ENCODE results near the gene TNFAIP2.
"Not testable (repeated sequence)": the region's sequence is repeated elsewhere in the genome, so short reads cannot be mapped to it uniquely, and the experiment has no call there.

TNFAIP2 gene

DNA sequence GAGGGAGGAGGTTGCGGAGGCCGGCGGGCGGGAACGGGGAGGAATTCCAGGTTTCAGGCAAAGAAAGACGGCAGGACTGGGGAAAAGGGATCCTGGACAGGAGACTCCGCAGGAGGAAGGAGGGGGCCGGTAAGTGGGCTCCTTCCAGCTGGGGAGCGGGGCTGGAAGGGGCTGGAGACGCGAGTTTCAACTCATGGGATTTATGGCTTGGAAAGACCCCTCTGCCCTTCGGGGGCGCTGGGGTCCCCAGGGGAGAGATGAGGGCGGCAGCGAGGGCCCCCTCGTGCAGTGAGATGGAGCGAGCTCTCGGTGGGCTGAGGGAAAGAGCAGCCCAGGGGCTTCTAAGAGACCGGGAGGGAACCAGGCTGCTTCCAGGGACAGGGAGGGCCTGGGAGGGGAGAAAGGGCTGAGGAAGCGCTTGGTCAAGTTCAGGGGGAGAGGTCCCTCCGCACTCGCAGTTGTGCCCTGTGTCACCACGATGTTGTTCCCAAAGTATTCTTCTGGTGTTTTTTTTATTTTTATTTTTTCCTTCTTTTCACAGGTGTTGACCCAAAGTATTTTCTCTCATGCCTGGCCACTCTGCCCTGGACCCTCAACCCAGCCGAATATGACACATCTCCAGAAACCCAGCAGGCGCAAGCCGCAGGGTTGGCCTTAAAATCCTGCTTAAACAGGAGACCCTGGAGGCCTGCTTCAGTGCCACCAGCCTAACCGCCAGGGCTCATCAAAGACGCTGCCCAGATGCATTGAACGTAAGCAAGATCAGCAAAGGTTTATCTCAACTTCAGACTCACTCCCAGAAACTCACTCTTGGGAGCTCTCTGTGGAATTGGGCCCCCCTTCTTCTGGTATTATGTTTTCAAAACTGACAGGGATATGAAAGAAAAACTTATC lies 16.1 kb downstream of the TNFAIP2 start:
- no peak for DNase-seq
- no peak overlapping the region for H3K27ac Mint-ChIP-seq
- H3K9me3 Mint-ChIP-seq = no peaks in the 10 kb centered on the region
- H3K27me3 Mint-ChIP-seq = peaks cover 46% of the 10 kb centered on the region
- H3K36me3 Mint-ChIP-seq (ENCODE audit: low read depth) = no peaks in the 10 kb centered on the region
- no peak overlapping the region for H3K4me3 Mint-ChIP-seq
- peaks cover 6% of the 10 kb centered on the region for H3K4me1 Mint-ChIP-seq (ENCODE audit: low read depth)

DNA sequence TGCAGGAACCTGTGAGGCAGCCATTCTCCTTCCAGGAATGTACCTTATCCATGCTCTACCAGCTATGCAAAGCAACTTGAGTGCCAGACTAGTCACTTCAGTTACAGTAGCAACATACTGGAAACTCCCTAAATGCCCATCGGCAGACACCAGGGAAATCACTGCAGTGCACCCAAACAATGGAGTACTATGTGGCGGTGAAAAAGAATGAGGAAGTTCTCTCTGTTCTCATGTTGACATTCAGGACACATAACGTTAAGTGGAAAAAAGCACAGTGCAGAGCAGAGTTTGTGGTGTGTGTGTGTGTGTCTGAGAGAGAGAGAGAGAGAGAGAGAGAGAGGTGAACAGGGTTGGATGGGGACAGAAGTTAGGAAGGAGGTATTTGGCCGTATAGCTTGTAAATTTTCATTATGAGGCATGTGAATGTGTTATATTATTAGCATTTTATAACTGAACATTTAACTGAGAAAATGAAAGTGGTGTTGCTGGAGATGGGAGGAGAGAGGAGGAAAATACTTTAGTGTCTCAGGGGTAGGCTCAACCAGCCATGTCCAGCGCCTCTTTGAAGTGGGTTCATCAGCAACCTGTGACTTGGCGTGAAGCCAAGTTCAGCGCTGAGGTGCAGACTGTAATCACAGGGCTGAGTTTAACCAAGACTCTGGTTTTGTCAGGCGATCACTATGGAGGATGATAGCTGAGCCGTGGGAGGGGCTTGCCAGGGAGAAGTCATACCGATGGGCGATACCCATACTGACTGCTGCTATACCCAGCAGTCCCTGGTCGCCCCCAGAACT lies 17.3 kb downstream of the TNFAIP2 start:
- no peak for DNase-seq
- Mint-ChIP-seq H3K4me1 (ENCODE audit: low read depth) (peaks cover 6% of the 10 kb centered on the region), H3K36me3 (ENCODE audit: low read depth) (no peaks in the 10 kb centered on the region), H3K27me3 (peaks cover 51% of the 10 kb centered on the region), H3K27ac (no peak overlapping the region), H3K9me3 (no peaks in the 10 kb centered on the region), H3K4me3 (no peak overlapping the region)

DNA sequence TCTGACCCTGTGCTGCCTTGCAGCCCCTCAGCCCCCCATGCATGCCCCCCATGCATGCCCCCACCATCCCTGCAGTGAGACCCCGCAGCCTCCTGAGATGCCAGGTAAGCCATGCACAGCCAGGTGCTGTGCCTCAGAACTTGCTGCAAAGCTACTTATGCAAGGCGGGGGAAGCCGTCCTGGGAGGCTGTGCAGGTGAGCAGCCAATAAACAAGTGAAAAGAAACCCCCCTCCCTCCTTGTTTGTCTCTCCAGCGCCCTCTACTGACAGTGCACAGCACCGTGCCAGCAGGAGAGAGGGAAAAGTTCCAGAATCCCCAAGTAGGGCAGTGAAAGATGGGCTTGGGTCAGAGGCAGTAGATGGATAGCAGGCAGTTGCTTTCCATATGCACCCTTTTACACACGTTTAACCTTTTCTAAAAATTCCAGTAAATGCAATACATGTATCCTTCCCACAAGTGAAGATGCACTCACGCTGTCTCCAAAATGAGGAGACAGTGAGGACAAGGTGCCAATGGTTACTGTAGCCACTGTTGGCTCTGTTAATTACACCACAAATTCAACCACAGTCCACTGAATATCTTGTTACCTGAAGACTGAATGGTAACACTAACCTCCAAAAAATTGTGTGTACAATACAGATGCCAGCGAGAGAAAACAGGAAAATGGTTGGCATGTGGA lies 18.0 kb downstream of the TNFAIP2 start:
- Mint-ChIP-seq H3K4me1 (ENCODE audit: low read depth) (peaks cover 6% of the 10 kb centered on the region), H3K36me3 (ENCODE audit: low read depth) (no peaks in the 10 kb centered on the region), H3K4me3 (no peak overlapping the region), H3K27ac (no peak overlapping the region), H3K27me3 (peaks cover 56% of the 10 kb centered on the region), H3K9me3 (no peaks in the 10 kb centered on the region)
- DNase-seq = no peak

DNA sequence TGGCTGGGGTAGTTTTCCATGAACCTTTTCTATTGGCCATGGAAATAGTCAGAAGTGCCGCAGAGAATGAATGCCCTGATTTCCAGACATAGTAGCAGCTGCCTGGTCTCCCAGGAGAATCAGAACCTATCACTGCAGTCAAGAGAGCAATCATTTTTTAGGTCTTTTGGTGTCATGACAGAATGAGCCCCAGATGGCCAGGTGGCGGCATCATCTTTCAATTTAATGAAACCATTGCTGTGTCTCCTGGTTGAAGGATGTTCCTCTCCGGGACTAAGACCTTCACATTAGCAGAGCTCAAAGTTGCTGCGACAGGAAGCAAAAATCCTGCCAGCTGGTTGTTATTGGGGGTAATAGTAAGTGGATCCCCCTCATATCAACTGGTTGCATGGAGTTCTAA lies 18.8 kb downstream of the TNFAIP2 start:
- H3K9me3 Mint-ChIP-seq = no peaks in the 10 kb centered on the region
- H3K27me3 Mint-ChIP-seq = peaks cover 62% of the 10 kb centered on the region
- peaks cover 6% of the 10 kb centered on the region for H3K4me1 Mint-ChIP-seq (ENCODE audit: low read depth)
- no peak overlapping the region for H3K4me3 Mint-ChIP-seq
- no peak for DNase-seq
- no peaks in the 10 kb centered on the region for H3K36me3 Mint-ChIP-seq (ENCODE audit: low read depth)
- no peak overlapping the region for H3K27ac Mint-ChIP-seq

DNA sequence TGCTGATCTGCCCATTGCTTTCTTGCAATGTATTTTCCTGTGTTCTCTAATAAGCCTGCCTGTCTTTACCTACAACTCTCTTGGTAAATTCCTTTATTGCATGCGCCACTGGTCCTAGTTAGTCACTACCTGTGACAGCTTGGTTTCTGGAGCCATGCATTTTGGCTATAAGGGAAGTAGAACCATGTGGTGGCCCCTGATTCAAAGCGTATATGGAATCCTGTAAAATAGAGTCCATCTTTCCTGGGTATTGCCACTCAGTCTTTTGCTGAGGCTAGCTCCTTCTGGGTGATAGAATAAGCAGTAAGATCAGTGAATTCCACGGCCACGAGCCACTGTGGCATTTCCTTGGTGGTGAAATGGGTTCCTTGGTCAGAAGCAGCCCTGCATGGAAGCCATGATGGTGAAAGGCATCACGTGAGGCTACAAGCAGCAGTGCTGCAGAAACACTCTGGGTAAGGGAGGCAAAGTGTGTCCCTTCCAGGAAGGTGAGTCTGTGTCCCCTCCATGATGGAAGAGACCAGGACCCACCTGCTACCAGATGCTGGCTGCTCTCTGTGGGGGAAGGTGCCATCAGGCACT lies 19.6 kb downstream of the TNFAIP2 start:
- Mint-ChIP-seq H3K27ac (no peak overlapping the region), H3K4me1 (ENCODE audit: low read depth) (peaks cover 6% of the 10 kb centered on the region), H3K36me3 (ENCODE audit: low read depth) (no peaks in the 10 kb centered on the region), H3K27me3 (peaks cover 64% of the 10 kb centered on the region), H3K9me3 (no peaks in the 10 kb centered on the region), H3K4me3 (no peak overlapping the region)
- no peak for DNase-seq

DNA sequence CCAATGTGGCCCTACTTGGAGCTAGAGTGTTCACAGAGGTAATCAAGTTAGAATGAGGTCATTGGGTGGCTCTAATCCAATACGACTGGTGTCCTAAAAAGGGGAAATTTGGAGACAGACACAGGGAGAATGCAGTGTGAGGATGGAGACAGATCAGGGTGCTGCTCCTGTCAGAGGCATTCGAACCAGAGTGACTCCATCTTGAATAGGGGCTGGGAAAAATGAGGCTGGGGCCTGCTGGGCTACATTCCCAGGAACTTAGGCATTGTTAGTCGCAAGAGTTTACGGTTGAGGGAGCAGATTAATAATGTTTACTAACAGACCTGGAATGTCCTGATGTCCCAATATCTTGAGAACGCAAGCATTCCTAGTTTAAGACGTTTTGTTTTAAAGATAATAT lies 20.2 kb downstream of the TNFAIP2 start:
- Mint-ChIP-seq H3K4me3 (no peak overlapping the region), H3K4me1 (ENCODE audit: low read depth) (peaks cover 6% of the 10 kb centered on the region), H3K27ac (no peak overlapping the region), H3K36me3 (ENCODE audit: low read depth) (no peaks in the 10 kb centered on the region), H3K9me3 (no peaks in the 10 kb centered on the region), H3K27me3 (peaks cover 68% of the 10 kb centered on the region)
- no peak for DNase-seq

DNA sequence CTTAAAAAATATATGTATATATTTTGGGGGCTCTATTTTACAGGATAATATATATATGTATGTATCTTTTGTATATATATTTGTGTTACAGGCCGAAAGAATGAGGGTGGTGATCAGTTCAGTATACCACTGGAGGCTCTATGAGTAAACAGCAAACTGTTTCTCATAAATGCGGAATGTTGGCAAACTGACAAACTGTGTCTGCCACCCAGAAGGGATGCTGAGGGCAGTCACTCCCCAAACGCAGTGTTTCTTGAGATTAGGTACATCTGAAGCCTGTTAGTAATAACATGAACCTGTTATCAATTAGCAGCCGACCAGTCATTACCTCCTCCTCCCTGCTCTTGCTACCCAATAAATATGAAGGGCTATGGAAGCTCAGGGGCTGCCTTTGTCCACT lies 20.8 kb downstream of the TNFAIP2 start:
- Mint-ChIP-seq H3K9me3 (no peaks in the 10 kb centered on the region), H3K27me3 (peaks cover 68% of the 10 kb centered on the region), H3K4me3 (no peak overlapping the region), H3K27ac (no peak overlapping the region), H3K36me3 (ENCODE audit: low read depth) (no peaks in the 10 kb centered on the region), H3K4me1 (ENCODE audit: low read depth) (peaks cover 6% of the 10 kb centered on the region)
- no peak for DNase-seq

DNA sequence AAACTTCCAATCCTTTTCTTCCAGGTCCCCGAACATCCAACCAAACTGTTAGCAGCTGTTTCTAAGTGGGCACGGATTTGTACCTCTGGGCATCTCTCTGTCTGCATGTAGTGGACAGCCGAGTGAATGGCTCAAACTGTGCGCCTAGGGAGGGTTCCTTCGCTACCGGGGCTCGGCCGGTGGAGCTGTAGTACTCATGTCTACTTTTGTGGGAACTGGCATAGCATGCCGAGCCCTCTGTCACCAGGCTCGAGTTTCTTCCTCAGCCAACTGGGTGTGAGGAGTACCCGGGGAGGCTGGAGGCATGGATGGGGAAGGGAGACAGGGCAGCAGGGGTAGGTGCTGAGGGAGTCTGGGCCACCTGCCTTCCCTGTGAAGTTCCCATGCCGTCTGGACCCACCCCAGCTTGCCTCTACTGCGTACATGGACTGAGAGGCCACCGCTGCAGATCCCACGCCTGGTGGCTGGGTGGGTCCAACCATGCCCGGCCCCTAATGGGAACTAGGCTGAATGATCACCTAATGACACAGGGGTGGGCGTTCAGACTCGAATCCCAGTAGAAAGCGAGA lies 23.0 kb downstream of the TNFAIP2 start:
- Mint-ChIP-seq H3K9me3 (no peaks in the 10 kb centered on the region), H3K27ac (no peak overlapping the region), H3K27me3 (peaks cover 54% of the 10 kb centered on the region), H3K36me3 (ENCODE audit: low read depth) (no peaks in the 10 kb centered on the region), H3K4me1 (ENCODE audit: low read depth) (peaks cover 2% of the 10 kb centered on the region), H3K4me3 (no peak overlapping the region)
- DNase-seq = no peak

DNA sequence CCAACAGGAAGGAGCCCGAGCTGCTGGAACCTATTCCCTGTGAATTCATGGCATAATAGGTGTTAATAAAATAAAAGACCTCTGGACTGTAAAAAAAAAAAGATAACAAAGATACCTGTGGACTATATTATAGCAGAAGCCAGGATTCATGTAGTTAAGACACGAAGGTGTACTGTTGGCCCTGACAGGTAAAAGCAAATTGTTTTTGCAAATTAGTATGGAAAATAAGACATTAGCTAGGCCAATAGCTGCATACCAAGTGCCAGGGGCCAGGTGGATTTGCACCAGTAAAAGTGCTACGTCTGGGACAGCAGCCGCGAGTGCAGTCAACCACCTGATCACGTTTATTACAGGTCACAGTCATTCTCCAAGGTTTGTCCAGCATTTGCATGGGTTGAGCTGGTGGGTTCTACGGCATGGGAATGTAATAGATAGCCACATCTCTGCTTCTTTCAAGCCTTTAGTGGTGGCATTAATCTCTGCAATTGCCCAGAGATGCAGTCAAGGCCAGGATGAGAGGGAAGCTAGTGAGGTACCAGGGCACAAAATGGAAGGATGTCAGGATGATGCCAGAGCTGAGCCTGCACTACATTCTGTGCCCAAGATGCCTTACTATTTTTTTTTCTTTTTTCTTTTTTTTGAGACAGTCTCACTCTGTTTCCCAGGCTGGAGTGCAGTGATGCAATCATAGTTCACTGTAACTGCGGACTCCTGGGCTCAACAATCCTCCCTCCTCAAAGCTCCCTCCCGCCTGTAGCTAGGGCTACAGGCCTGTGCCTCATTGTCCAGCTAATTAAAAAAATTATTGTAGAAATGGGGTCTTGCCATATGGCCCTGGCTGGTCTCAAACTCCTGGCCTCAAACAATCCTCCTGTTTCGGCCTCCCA lies 26.3 kb downstream of the TNFAIP2 start:
- Mint-ChIP-seq H3K4me3 (no peak overlapping the region), H3K36me3 (ENCODE audit: low read depth) (no peaks in the 10 kb centered on the region), H3K27me3 (peaks cover 26% of the 10 kb centered on the region), H3K9me3 (no peaks in the 10 kb centered on the region), H3K27ac (no peak overlapping the region), H3K4me1 (ENCODE audit: low read depth) (no peaks in the 10 kb centered on the region)
- no peak for DNase-seq

DNA sequence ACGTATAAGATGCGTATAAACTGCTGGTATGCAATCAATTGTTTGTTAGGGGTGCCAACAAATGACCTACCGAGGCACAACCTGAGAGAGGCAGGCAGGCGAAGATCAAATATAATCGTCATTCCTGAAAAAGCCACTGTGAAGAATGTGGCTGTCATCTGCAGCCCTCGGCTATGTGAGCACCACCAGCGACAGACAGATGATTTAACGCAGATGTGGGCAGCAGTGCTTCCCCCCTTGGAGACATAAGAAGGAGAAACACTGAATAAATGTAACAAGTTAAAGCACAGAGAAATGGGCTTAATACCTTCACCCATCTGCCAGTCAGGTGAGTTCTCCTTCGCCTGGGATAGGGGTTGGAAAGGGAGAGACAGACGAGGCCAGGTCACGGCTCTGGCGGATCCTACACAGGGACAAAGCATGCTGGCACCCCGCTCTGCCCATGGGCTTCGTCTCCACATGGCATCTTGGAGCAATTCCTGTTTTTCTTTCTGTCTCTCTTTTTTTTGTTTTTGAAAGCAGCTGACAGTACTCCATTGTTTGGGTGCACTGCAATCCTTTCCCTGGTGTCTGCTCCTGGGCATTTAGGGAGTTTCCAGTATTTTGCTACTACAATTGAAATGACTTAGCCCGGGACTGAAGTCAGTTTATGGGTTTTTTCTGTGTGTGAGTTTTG lies 28.1 kb downstream of the TNFAIP2 start:
- no peak overlapping the region for H3K4me3 Mint-ChIP-seq
- DNase-seq = no peak
- no peaks in the 10 kb centered on the region for H3K9me3 Mint-ChIP-seq
- H3K27ac Mint-ChIP-seq = no peak overlapping the region
- H3K4me1 Mint-ChIP-seq (ENCODE audit: low read depth) = no peaks in the 10 kb centered on the region
- H3K36me3 Mint-ChIP-seq (ENCODE audit: low read depth) = no peaks in the 10 kb centered on the region
- peaks cover 17% of the 10 kb centered on the region for H3K27me3 Mint-ChIP-seq

DNA sequence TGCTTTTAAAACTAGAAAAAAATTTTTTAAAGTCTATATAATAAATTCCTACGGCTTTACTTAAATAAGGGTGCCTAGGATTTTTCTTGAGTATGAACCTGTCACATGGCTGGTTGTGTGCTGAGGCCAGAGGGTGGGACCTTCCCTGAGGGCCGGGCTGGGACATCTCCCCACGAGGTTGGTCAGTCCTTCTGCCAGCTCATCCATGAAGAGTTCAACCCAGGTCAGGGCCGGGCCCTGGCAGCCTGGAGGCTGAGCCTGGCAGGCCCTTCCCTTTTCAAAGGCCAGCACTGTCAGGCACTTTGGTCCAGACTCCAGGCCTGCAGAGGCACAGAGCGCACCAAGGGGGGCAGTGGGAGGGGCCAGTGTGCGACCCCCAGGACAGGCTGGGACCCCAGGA lies 31.7 kb downstream of the TNFAIP2 start:
- Mint-ChIP-seq H3K4me1 (ENCODE audit: low read depth) (no peaks in the 10 kb centered on the region), H3K36me3 (ENCODE audit: low read depth) (no peaks in the 10 kb centered on the region), H3K27me3 (no peaks in the 10 kb centered on the region), H3K4me3 (no peak overlapping the region), H3K27ac (no peak overlapping the region), H3K9me3 (no peaks in the 10 kb centered on the region)
- no peak for DNase-seq

DNA sequence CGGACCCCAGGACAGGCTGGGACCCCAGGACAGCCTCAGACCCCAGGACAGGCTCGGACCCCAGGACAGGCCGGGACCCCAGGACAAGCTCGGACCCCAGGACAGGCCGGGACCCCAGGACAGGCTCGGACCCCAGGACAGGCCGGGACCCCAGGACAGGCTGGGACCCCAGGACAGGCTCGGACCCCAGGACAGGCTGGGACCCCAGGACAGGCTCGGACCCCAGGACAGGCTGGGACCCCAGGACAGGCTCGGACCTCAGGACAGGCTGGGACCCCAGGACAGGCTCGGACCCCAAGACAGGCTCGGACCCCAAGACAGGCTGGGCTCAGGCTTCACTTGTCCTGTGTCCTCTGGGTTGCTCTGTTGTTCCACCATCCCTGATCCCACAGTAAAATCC lies 32.2 kb downstream of the TNFAIP2 start:
- not testable (repeated sequence) for H3K9me3 Mint-ChIP-seq; H3K36me3 Mint-ChIP-seq (ENCODE audit: low read depth); DNase-seq

DNA sequence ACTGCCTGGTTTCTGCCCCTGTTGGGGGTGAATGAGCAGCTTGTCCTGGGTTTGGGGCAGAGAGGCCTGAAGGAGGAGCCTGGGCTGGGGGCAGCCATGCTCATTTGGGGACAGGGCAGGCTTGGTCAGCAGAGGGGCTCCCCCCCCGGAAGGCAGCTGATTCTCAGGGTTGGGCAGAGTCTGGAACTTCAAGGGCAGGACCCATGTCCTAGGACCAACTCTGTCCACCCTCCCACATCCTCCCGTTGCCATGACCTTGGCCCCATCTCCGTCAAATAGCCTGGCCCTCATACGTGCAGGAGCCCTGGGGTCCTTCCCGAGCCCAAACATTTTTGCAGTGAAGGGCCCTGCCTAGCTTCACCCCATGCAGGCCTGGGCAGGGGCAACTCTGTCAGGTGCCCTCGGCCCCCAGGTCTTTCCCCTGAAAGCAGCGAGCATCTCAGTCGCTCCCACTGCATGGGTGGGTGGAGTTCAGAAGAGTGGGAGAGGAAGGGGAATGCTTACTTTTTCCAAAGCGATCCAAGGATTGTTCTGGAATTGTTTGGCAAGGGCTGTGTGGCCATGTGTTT lies 32.6 kb downstream of the TNFAIP2 start:
- H3K9me3 Mint-ChIP-seq = no peaks in the 10 kb centered on the region
- no peaks in the 10 kb centered on the region for H3K36me3 Mint-ChIP-seq (ENCODE audit: low read depth)
- H3K27me3 Mint-ChIP-seq = no peaks in the 10 kb centered on the region
- no peak overlapping the region for H3K4me3 Mint-ChIP-seq
- H3K4me1 Mint-ChIP-seq (ENCODE audit: low read depth) = peaks cover 1% of the 10 kb centered on the region
- DNase-seq = no peak
- no peak overlapping the region for H3K27ac Mint-ChIP-seq

More for the DNA sequence above, 32.2 kb downstream of the TNFAIP2 start:
- H3K4me3 Mint-ChIP-seq; H3K27ac Mint-ChIP-seq; H3K4me1 Mint-ChIP-seq (ENCODE audit: low read depth); H3K27me3 Mint-ChIP-seq: not testable (repeated sequence)

Data from activated T-cell treated with anti-CD3 and anti-CD28 coated beads, Interleukin-2, amount 50 U/mL, for 24 hours (primary cell).